Kidney tubule cell (primary cell): Measurements from ENCODE around the gene FOXP1.

Source experiments
- DNase-seq: peaks from one replicate; pipeline ENCODE4 v3.0.0-alpha.2; 2018; ENCODE audit warnings: low spot score

The FOXP1 gene

GRCh38 chr3:71175691-71176365, 407.7 kb downstream of the FOXP1 start:
- DNase-seq = no peak

GRCh38 chr3:71172951-71173350, 410.6 kb downstream of the FOXP1 start:
- no peak for DNase-seq

- no peak for DNase-seq
Observed at GRCh38 chr3:71172189-71172588, 411.3 kb downstream of the FOXP1 start.

- DNase-seq = no peak
Observed at GRCh38 chr3:71171247-71171646, 412.3 kb downstream of the FOXP1 start.

DNA sequence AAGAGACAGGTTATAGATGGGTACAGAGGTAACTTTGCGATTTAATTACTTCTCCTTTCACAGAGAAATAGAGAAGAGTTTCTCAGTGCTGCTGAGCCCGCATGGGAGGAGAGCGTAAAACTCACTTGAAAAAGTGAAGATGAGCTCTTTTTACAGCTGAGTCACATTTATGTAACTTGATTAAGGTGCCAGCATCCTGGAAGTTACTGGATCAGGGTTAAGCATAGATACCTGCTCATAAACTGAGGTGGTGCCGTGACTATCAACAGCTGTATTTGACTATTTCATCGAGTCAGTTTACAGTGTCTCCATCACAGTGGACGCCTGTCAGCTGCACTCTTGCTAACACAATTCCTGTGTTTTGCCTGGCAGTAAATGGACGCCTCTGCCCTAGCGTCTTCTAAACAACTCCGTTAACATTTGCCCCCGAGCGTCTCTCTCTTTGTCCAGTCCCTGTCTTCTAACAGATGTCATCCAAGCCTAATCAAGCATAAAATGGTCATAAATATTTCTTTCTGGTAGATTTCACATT, 414.6 kb downstream of the FOXP1 start:
- no peak for DNase-seq

DNA sequence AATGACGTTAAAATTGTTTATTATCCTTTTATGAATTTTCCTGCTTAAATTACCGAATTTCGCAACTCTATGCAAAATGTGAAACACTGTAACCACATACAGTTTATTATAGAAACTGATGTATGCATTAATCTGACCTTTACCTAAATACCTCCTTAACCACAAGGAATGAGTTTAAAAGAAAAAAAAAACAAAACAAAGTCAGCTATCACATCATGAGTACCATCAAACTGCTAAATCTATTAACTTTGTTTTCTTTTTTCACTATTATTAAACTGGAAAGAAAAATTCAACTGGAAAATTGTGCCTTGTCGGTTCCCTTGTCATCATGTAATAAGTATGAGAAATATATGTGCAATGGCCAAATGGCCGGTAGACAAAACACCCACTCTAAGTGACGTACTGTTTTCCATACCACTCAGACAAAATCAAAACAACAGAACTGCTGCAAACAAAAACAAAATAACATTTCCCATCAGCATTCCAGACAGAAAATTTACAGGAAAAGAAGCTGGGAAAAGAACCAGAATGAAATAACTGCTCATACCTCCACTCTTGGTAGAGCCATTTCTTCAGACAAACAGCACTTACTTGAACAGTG, 415.3 kb downstream of the FOXP1 start:
- DNase-seq = no peak

GRCh38 chr3:71166339-71167240, 416.9 kb downstream of the FOXP1 start:
- no peak for DNase-seq

- DNase-seq = no peak
Observed at GRCh38 chr3:71164881-71165280, 418.6 kb downstream of the FOXP1 start.

DNA sequence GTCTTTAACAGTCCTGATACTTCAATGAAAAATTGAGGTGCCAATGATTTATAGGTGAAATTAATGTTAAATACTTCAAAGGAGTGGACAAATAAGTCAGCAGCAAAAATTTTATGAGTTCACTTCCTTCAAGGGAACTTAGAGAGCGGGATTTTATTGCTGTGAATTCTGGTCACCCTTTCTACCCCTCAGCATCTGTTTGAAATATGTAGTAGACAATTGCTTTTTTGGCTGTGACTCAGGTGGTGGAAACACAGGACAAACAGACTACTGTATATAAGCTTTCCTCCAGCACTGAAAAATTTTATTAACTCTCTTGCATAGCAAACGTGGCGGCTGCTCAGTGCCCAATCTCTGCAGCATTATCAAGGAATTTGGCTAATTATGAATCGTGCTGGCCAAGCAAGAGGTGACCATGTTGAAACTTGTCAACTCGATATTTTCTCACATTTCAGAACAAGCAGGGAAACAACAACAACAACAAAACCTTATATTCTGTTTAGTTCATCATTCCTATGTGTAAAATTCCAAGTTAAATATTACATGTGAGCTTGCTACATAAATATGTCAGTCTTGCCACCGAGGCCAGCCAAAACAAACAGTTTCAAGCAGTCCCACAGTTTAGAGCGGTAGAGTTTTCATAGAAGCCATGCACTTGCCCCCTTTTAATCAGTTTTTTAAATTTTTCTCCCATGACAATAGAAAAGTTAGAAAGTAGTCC, 420.2 kb downstream of the FOXP1 start:
- no peak for DNase-seq

- no peak for DNase-seq
Observed at GRCh38 chr3:71162221-71162620, 421.3 kb downstream of the FOXP1 start.

GRCh38 chr3:71160785-71161546, 422.6 kb downstream of the FOXP1 start:
- DNase-seq = peak; percentile 97

- DNase-seq = peak; percentile 95
Observed at GRCh38 chr3:71156062-71156665, 427.4 kb downstream of the FOXP1 start.

- DNase-seq = no peak
Observed at GRCh38 chr3:71154846-71155245, 428.7 kb downstream of the FOXP1 start.

GRCh38 chr3:71153713-71154112, 429.8 kb downstream of the FOXP1 start:
- no peak for DNase-seq

- DNase-seq = no peak
Observed at GRCh38 chr3:71152892-71153265, 430.6 kb downstream of the FOXP1 start.

DNA sequence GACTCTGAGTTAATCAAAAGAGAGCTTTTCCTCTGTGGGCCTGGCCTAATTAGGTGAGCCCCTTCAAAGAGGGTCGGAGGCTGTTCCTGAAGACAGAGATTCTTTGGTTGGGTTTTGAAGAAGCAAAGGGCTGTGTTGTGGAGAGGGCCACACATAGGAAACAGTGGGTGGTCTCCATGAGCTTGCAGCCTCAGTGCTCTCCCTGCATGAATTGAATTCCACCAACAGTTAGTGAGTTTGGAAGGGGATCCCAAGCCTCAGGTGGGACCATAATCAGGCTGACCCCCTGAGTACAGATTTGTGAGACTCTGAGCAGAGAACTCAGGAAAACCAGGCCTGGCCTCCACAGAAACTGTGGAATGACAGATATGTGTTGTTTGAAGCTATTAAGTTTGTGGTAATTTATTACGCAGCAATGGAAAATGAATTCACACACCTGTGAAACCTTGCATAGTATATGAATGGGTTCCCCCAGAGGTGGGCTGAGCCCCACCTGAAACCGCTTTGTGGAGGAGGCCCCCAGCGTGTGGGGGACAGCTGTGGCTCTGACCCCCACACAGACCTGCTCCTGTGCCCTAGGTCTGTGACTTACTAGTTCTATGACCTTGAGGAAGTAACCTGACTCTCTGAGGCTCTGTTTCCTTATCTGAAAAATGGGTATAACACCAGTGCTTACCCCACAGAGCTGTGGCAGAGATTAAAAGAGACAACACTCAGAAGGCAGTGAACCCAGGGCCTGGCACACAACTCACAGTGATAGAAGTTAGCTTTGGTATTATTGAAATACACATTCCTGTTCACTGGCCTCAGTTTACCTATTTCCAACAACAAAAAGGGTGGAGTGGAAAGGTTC, 431.3 kb downstream of the FOXP1 start:
- no peak for DNase-seq

GRCh38 chr3:71149959-71150954, 433.3 kb downstream of the FOXP1 start:
- no peak for DNase-seq

DNA sequence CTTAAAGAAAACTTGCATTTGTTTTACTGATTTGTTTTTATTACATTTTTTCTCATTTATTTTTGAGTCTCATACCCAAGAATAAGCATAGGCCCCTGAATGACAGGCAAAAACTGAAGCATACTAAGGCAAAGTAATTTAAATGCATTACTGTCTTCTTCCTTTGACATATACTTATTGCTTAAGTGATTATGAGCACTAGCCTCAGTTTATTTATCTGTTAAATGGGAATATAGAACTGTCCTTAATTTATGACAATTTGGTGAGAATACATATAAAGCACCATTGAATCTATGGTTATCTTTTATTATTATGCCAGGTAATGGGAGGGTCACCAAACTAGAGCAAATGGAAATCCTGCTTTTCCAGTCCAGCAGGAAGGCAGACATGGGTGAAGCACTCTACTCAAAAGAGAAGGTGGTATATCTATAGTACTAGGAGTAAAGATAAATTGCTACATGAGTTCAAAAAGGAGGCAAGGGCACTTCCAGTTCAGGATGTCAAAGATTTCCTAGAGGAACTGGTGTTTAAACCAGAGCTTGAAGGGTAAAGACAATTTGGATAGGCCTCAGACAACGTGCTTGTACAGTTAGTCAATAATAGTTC, 435.0 kb downstream of the FOXP1 start:
- no peak for DNase-seq
